Suprapubic skin (tissue), 3 donors: ENCODE measurements around the gene TRIO.

Source experiments
- EP300 ChIP-seq: sonication (generic); formaldehyde crosslinking; IDR thresholded peaks from one replicate; pipeline ENCODE4 v1.6.1; 2017; ENCODE audit warnings: antibody characterized with exemption
- POLR2A ChIP-seq, 2 donors: fragments of 450-650 bp; IDR thresholded peaks; one replicate each; pipeline ENCODE4 v1.6.1; 2017; ENCODE audit warnings: antibody characterized with exemption in 2 of 2, mild to moderate bottlenecking in 2 of 2, moderate library complexity in 2 of 2
- TF ChIP-seq, protein P1 (sequence below), 2 donors: fragments of 200-600 bp in 1 of 2; fragments of 450-650 bp in 1 of 2; sonication (generic) in 1 of 2; IDR thresholded peaks; one replicate each; pipeline ENCODE4 v1.5.1; 2016 to 2019; ENCODE audit warnings: antibody characterized with exemption in 2 of 2, mild to moderate bottlenecking in 1 of 2, moderate library complexity in 1 of 2

DNA sequence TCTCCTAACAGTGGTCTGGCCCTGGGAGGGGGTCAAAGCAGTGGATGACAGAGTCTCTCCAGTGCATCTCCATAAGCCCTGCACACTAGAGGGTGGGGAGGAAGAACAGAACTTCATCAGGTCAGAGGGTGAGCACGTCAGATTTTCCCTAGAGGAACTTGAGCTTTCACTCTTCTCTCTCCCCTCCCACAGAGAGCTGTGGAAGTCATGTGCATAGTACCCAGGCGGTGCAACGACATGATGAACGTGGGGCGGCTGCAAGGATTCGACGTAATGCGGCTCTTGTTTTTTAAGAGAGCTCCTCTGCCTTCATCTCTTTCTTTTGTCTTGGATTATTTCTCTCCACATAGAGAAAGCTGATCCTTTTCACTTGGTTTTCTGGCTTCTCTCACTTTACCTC lies 338.2 kb downstream of the TRIO start:
- TF ChIP-seq, protein P1, sequence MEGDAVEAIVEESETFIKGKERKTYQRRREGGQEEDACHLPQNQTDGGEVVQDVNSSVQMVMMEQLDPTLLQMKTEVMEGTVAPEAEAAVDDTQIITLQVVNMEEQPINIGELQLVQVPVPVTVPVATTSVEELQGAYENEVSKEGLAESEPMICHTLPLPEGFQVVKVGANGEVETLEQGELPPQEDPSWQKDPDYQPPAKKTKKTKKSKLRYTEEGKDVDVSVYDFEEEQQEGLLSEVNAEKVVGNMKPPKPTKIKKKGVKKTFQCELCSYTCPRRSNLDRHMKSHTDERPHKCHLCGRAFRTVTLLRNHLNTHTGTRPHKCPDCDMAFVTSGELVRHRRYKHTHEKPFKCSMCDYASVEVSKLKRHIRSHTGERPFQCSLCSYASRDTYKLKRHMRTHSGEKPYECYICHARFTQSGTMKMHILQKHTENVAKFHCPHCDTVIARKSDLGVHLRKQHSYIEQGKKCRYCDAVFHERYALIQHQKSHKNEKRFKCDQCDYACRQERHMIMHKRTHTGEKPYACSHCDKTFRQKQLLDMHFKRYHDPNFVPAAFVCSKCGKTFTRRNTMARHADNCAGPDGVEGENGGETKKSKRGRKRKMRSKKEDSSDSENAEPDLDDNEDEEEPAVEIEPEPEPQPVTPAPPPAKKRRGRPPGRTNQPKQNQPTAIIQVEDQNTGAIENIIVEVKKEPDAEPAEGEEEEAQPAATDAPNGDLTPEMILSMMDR (IDR thresholded peaks at IDR 0.05) = no peak
- TF ChIP-seq POLR2A (IDR thresholded peaks at IDR 0.05) = no peak
- TF ChIP-seq EP300 = no peak
